Ascending aorta (tissue), 2 donors: Measurements from ENCODE around the gene TOM1L1. TPM values are rescaled to one million over a fixed set of nuclear protein-coding genes. Genes with fewer than 3 reads are reported as not detected.

Experiments used
- DNase-seq, 2 donors: peaks; one replicate each; pipeline ENCODE4 v3.0.0-alpha.2; 2019; ENCODE audit warnings: low spot score in 2 of 2
- H3K27ac ChIP-seq, 2 donors: fragments of 200-600 bp; sonication (generic); one replicate each; pipeline ENCODE4 v1.5.1; 2016 to 2017; ENCODE audit warnings: mild to moderate bottlenecking in 1 of 2
- H3K27me3 ChIP-seq: fragments of 200-600 bp; sonication (generic); one replicate; pipeline ENCODE4 v1.5.1; 2017
- H3K36me3 ChIP-seq, 2 donors: fragments of 200-600 bp; sonication (generic); one replicate each; pipeline ENCODE4 v1.5.1; 2016
- H3K4me1 ChIP-seq, 2 donors: fragments of 200-600 bp; sonication (generic); one replicate each; pipeline ENCODE4 v1.5.1; 2016 to 2017; ENCODE audit warnings: mild to moderate bottlenecking in 1 of 2
- H3K4me3 ChIP-seq, 2 donors: fragments of 200-600 bp; sonication (generic); one replicate each; pipeline ENCODE4 v1.5.1; 2016 to 2017; ENCODE audit warnings: mild to moderate bottlenecking in 1 of 2
- H3K9me3 ChIP-seq, 2 donors: fragments of 200-600 bp; sonication (generic); one replicate each; pipeline ENCODE4 v1.5.1; 2016
- intact Hi-C: fragments of 100-400 bp; cut with DNase I; formaldehyde crosslinking; loops from one replicate; pipeline ENCODE4 v1.15.1; 2023
- total RNA-seq: library from RNA; depleted of rRNA; stranded (reverse); fragments of >200 nt; gene quantifications from one replicate; pipeline ENCODE4 v1.1.0, GENCODE V29; 2016
- TF ChIP-seq, protein P1 (sequence below), 3 experiments: fragments of 200-600 bp in 2 of 3; fragments of 450-650 bp in 1 of 3; sonication (generic) in 2 of 3; IDR thresholded peaks; one replicate each; pipeline ENCODE4 v1.5.1; 2016 to 2019; ENCODE audit warnings: antibody characterized with exemption in 3 of 3, mild to moderate bottlenecking in 1 of 3, moderate library complexity in 1 of 3

Gene TOM1L1
- total RNA-seq, 1 donor from 2014 or later, result 31.0 TPM

GRCh38 chr17:54906683-54907082, 6.0 kb downstream of the TOM1L1 start:
- intact Hi-C loops, result loop anchor here (10.0 kb wide), 1 partner anchor 368 kb away; no protein-coding TSS in a partner anchor
- no peaks in the 10 kb centered on the region for H3K27me3 ChIP-seq
- H3K9me3 ChIP-seq, result no peaks in the 10 kb centered on the region

GRCh38 chr17:54907376-54907775, 6.7 kb downstream of the TOM1L1 start:
- peaks cover 0 to 5% of the 10 kb centered on the region in 2 donors for H3K36me3 ChIP-seq
- H3K4me3 ChIP-seq, result no peak overlapping the region
- intact Hi-C loops, result loop anchor here (10.0 kb wide), 1 partner anchor 367 kb away; no protein-coding TSS in a partner anchor
- no peak for DNase-seq
- no peaks in the 10 kb centered on the region for H3K4me1 ChIP-seq
- TF ChIP-seq, protein P1, sequence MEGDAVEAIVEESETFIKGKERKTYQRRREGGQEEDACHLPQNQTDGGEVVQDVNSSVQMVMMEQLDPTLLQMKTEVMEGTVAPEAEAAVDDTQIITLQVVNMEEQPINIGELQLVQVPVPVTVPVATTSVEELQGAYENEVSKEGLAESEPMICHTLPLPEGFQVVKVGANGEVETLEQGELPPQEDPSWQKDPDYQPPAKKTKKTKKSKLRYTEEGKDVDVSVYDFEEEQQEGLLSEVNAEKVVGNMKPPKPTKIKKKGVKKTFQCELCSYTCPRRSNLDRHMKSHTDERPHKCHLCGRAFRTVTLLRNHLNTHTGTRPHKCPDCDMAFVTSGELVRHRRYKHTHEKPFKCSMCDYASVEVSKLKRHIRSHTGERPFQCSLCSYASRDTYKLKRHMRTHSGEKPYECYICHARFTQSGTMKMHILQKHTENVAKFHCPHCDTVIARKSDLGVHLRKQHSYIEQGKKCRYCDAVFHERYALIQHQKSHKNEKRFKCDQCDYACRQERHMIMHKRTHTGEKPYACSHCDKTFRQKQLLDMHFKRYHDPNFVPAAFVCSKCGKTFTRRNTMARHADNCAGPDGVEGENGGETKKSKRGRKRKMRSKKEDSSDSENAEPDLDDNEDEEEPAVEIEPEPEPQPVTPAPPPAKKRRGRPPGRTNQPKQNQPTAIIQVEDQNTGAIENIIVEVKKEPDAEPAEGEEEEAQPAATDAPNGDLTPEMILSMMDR (IDR thresholded peaks at IDR 0.05), result no peak
- H3K27ac ChIP-seq, result no peak overlapping the region
- H3K9me3 ChIP-seq, result no peaks in the 10 kb centered on the region
- no peaks in the 10 kb centered on the region for H3K27me3 ChIP-seq

More at GRCh38 chr17:54906683-54907082, 6.0 kb downstream of the TOM1L1 start:
- TF ChIP-seq, protein P1 (IDR thresholded peaks at IDR 0.05), result no peak
- H3K27ac ChIP-seq, result no peak overlapping the region
- H3K4me1 ChIP-seq, result no peaks in the 10 kb centered on the region
- no peak for DNase-seq
- peaks cover 0 to 5% of the 10 kb centered on the region in 2 donors for H3K36me3 ChIP-seq
- no peak overlapping the region for H3K4me3 ChIP-seq

GRCh38 chr17:54909766-54910165, 9.1 kb downstream of the TOM1L1 start:
- intact Hi-C loops, result loop anchor here (10.0 kb wide), 1 partner anchor 365 kb away; no protein-coding TSS in a partner anchor
- Histone ChIP-seq H3K4me3 (no peak overlapping the region), H3K27ac (no peak overlapping the region), H3K4me1 (no peaks in the 10 kb centered on the region), H3K36me3 (peaks cover 5 to 18% of the 10 kb centered on the region in 2 donors), H3K9me3 (no peaks in the 10 kb centered on the region), H3K27me3 (no peaks in the 10 kb centered on the region)
- no peak for DNase-seq
- TF ChIP-seq, protein P1 (IDR thresholded peaks at IDR 0.05), result no peak

DNA sequence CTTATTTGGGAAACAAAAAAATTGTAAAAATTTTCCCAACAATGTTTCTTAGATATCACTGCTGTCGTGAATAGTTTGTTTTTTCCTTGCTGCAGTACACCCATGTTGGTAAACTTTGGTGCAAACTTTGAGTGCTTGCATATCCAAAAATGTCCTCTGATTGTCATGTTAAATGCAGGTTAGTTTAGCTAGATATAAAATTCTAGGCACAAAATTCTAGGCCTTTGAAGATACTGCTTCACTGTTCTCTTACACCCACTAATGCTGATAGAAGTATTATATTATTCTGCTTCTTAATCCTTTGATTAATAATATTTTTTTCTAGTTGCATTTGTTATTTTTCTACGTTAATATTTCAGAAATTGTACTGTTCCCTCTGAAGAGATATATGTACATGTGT, 16.1 kb downstream of the TOM1L1 start:
- no peak overlapping the region for H3K4me3 ChIP-seq
- H3K4me1 ChIP-seq, result no peaks in the 10 kb centered on the region
- intact Hi-C loops, result no loop called here
- TF ChIP-seq, protein P1 (IDR thresholded peaks at IDR 0.05), result no peak
- peaks cover 11 to 64% of the 10 kb centered on the region in 2 donors for H3K36me3 ChIP-seq
- peaks cover 0 to 6% of the 10 kb centered on the region in 2 donors for H3K9me3 ChIP-seq
- no peaks in the 10 kb centered on the region for H3K27me3 ChIP-seq
- no peak for DNase-seq
- H3K27ac ChIP-seq, result no peak overlapping the region

- H3K27me3 ChIP-seq, result no peaks in the 10 kb centered on the region
- H3K27ac ChIP-seq, result no peak overlapping the region
- intact Hi-C loops, result no loop called here
- DNase-seq, result no peak
- peaks cover 9 to 62% of the 10 kb centered on the region in 2 donors for H3K36me3 ChIP-seq
- no peaks in the 10 kb centered on the region for H3K4me1 ChIP-seq
- no peak overlapping the region for H3K4me3 ChIP-seq
- TF ChIP-seq, protein P1 (IDR thresholded peaks at IDR 0.05), result no peak
- H3K9me3 ChIP-seq, result peaks cover 0 to 6% of the 10 kb centered on the region in 2 donors
Observed at GRCh38 chr17:54919425-54919824, 18.8 kb downstream of the TOM1L1 start.

GRCh38 chr17:54920819-54921218, 20.2 kb downstream of the TOM1L1 start:
- no peaks in the 10 kb centered on the region for H3K4me1 ChIP-seq
- peaks cover 5 to 48% of the 10 kb centered on the region in 2 donors for H3K36me3 ChIP-seq
- no peak for DNase-seq
- no peak overlapping the region for H3K4me3 ChIP-seq
- H3K27ac ChIP-seq, result no peak overlapping the region
- H3K9me3 ChIP-seq, result peaks cover 0 to 6% of the 10 kb centered on the region in 2 donors
- intact Hi-C loops, result no loop called here
- H3K27me3 ChIP-seq, result no peaks in the 10 kb centered on the region
- TF ChIP-seq, protein P1 (IDR thresholded peaks at IDR 0.05), result no peak
